ENCODE measurements around the gene EGR1.
A peak's percentile ranks its signal among the peaks of the same experiment; 100 is the strongest.

EGR1 gene

DNA sequence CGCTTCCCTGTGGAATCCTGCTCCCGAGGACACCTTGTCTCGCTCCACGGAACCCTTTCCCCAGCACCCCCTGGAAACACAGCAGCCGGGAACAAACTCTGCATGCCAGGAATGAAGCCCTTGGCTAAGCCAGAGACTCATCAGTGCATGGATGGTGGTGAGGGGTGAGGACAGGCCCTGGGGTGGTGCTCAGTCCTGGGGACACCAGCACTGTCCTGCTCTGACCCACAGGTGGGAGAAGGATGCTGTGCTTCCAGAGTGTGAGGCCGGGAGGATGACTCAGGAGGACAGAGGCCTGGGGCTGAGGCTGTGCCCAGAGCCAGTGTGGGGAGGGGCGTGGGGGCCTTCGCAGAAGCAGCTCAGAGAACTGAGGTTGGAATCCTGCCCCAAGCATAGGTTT, 11.2 kb upstream of the EGR1 start:
- no peak for DNase-seq

DNA sequence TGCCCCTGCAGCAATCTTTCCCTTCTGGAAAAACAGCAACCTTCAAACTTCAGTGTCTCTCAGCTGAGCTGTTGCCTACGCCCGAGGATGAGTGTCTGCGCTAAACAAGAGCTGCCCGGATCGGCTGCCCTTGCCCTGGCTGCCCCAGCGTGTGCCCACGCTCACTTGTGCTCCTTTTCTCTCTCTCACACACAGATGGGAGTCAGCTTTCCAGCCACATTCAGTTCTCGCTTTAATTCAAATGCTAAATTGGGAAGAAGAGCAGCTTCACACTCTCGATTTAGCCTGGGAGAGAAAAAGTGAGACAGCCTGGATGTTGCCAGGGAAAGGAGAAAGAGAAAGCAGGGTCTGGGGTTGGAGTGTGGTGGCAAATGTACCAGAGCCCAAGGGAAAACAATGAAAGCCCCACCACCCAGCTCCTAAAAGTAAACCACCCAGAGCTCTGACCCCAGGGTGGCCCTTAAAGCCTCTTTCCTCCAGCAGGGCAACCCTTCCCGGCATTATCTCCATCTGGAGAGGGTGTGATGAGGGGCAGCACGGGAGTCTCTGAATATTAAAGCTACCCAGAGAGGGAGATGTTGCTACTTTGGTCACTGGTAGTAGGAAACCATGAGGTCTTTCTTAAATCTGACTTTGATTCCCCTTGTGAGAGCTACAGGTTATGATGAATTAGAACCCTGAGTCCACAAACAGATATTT, 9.9 kb upstream of the EGR1 start:
- no peak for DNase-seq

DNA sequence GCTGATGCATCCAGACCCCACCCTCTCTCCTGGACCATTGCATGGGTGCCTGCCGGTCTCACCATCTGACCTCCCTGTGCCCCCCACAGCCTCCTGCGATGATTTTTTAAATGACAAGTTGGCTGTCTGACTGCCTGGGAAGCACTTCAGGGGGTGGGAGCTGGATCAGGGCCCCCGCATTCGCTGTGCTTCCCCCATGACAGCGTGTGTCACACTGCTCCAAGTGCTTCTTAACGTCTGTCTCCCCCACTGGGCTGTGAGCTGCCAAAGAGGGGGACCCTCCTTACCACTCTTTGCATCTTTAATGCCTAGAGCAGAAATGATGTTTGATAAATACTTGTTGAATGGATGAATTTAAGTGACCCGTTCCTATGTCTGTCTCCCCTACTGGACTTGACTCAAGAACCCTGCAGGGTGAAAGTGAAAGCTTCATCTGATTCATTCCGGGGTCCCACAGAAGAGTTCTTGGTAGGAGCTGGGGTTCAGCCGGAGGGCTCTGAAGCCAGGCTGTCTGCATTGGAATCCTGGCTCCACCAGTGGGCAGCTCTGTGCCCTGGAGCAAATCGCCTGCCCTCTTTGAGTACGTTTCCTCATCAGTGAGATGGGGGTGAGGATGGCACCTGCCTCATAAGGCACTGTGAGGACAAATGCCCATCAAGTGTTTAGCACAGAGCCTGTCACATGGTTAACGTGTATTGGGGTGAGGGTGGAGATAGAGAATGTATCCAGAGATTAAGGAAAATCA, 7.6 kb upstream of the EGR1 start:
- DNase-seq, result no peak

DNA sequence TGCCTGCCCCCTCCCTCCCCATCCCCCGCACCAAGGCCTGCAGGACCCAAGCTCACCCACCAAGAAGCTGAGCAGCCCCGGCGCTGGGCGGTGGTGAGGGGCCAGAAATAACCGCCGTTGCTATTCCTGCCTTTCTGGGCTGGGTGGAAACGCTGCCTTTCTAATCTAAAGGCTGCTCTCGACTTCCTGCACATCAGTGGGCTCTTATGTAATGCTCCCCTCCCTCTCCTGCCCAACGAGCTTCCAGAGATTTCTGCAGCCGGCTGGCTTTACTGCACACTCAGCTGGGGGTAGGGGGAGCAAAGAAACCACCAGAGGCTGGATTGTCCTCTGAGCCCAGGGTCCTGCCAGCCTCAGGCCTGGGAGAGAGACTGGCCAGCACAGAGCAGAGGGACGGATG, 6.9 kb upstream of the EGR1 start:
- DNase-seq, result no peak

DNA sequence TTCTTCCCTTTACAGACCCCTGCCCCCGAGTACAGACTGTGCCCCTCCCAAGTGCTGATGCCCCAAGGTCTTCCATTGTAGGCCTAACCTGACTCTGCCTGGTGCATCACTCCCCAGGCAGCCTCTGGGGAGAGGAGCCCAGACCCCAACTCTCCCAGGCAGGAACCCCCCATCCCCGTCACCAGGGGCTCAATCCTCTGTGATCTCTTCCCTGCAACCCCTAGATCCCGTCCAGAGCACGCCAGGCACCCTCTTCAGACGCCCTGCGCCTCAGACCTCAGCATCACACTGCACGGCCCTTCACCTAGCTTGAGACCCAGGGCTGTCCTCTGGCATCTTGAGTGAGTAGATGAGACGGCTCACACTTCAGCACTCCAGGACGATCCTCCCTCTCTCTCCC, 6.4 kb upstream of the EGR1 start:
- DNase-seq, result no peak

DNA sequence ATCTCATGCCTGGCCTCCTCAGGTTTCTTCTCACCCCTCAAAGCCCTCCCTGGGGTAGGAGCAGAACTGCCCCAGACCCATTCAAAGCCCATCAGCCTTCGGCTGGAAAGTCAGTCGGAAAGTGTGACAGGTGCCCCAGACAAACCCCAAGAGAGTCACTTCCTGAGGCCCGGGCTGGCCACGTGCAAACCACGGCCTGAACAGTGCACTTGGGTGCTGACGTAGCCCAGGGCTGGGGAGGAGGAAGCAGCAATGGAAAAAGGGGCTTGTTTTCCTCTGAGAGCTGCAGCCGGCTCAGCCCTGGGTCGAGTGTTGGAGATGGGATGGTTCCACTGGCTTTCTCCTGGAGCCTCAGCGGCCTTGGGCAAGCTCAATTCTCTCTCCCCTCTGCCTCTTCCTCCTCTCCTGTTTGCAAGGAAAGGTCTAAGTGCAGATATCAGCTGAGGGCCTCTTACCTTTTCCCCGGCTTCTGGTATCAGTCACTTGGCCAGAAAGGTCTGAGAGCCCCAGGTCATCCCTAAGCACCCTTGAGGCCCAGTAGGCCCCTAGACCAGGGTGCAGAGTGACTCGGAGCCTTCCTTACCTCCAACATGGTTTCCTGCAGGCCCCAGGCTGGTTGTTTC, 5.9 kb upstream of the EGR1 start:
- DNase-seq, result no peak

DNA sequence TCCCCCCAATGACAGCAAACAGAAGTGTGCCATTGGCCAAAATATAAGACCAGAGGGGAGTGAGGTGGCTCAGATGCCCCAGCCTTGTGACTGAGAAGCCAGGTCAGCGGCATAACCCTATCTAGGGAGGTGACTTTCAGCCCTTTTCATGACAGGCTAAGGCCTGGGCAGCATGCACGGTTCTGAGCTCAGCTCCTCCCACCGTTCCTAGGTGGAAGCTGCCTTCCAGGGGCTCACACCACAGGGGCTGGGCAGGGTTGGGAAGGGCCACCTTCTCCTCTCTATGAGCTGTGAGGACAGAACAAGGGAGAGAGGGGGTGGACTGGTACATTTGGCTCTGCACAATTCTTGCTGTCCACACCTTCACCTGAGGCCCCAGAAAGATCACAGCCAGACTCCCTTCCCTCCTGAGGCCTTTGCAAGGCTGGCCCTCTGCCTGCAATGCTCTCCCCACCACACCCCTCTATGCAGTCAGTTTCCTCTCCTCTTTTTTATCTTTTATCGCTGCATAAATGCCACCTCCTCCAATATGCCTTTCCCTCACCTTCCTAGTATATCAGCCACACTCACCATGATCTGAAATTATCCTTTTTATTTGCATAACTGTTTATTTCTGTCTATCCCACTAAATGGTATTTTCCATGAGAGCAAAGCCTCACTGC, 5.1 kb upstream of the EGR1 start:
- DNase-seq, result no peak

DNA sequence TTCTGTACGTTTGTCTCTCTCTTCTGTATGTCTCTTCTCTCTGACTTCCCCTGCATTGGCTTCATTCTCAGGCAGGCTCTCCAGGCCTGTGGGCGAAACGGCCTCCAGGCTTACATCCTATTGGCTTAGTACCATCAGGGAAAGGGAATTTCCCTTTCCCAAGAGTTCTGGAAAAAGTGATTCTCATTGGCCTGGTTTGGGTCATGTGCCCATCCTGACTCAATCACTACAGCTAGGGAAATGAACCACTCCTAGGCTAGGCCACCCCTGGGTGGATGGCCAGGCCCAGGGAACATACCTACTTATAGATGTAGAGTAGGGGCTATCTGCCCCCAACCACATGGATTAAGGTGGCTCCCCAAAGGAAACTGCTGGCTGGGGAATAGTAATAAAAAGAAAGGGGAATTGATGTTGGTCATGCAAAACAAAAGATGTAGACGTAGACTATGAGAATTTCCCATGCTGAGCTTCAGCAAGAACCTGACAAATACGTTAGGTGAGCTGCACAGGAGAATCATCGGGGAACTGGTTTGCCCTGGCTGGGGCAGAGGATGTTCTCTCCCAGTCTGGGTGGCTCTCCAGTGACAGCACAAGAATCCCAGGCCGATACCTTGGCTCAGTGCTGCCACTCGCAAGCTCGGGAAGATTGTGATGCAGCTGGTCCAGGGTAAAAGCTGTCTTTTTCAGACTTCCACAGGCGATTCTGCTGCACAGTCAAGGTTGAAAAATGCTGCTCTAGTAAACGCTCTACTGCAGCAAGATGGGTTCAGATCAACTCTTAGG, 3.7 kb upstream of the EGR1 start:
- DNase-seq, result no peak

DNA sequence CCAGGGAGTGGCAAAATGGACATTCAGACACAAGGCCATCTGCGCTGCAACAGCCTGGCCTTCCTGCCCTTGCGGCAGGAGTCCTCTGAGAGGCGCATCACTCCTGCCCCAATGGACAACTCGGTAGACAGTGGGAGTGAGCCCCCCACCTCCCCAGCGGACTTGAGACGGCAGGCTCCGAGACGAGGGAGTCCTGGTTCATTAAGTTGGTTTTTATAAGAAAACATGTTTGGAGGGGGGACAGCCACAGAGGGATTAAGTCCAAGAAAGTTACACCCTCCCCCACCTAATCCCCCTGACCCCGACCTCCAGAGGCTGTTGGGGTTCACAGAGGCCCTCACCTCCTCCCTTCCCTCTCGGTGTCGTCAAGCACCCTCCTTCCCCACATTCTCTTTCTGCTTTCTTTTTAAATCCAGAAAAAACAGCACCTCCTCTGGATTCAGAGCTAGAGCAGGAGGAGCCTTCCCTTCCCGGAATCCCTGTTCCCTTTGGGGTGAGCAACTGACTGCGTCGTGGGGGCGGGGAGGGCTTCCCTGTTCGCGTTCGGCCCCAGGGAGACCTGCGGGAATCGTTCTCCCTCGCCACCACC, 1.8 kb upstream of the EGR1 start:
- DNase-seq, result no peak

DNA sequence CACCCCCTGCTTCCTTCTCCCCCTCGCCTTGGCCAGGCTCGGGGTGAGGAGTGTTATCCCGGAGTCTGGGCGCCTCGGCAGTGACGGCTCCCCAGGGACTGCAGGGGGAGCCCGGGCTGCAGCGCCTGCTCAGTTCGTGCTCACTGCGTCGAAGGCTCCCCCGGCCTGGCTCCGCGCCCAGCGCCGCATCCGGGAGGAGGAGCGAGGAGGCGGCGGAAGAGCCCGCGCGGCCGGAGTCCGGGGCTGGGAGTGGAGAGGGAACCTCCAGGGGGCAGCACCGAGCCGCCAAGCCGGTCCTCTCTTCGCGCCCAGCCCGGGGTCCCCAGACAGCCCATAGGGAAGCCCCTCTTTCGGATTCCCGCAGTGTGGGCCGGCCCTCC, 1.3 kb upstream of the EGR1 start:
- DNase-seq, result no peak

DNA sequence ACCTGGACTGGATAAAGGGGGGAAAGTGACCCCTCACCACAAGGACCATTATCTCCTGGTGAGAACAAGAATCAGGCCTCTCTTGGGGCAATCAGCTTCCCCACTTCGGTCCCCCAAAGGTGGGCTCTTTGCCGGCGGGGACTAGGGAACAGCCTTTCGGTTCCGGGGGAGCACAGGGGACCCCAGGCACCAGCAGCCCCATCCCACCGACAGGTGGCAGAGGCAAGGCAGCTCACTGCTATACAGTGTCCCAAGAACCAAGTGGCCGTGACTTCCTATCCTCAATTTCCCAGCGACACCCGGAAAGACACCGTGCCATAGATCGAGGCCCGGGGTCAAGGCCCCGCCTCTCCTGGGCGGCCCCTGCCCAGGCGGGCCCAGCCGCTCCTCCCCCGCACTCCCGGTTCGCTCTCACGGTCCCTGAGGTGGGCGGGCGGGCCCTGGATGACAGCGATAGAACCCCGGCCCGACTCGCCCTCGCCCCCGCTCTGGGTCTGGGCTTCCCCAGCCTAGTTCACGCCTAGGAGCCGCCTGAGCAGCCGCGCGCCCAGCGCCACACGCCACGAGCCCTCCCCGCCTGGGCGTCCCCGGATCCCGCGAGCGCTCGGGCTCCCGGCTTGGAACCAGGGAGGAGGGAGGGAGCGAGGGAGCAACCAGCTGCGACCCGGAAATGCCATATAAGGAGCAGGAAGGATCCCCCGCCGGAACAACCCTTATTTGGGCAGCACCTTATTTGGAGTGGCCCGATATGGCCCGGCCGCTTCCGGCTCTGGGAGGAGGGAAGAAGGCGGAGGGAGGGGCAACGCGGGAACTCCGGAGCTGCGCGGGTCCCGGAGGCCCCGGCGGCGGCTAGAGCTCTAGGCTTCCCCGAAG, 655 bp upstream of the EGR1 start:
- DNase-seq, result peak; percentile 78

DNA sequence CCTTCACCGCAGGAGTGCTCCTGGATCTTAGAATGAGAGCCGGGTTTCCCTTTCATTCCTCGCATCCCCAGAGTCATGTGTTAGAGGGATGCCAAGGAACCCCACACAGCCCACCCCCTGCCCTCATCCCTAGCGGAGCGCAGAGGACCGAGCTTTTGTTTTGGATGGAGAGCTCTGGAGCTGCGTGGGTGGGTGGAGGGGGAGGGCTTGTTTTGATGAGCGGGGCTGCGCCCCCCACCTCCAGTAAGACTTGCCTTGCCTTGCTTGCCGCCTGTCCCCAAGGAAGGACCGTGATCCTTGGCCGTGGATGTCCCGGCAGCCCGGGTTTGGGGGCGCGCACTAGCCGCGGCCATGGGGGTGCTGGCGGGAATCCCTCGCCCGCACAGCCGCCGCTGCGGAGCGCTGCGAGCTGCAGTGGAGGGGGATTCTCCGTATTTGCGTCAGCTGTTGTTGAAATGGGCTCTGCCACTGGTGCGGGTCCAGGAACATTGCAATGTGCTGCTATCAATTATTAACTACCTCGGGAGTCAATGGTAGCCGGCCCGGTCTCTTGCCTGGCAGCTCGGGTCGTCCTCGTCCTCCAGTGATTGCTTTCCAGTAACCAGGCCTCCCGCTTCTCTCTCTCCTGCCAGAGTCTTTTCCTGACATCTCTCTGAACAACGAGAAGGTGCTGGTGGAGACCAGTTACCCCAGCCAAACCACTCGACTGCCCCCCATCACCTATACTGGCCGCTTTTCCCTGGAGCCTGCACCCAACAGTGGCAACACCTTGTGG, 1.0 kb downstream of the EGR1 start:
- no peak for DNase-seq

DNA sequence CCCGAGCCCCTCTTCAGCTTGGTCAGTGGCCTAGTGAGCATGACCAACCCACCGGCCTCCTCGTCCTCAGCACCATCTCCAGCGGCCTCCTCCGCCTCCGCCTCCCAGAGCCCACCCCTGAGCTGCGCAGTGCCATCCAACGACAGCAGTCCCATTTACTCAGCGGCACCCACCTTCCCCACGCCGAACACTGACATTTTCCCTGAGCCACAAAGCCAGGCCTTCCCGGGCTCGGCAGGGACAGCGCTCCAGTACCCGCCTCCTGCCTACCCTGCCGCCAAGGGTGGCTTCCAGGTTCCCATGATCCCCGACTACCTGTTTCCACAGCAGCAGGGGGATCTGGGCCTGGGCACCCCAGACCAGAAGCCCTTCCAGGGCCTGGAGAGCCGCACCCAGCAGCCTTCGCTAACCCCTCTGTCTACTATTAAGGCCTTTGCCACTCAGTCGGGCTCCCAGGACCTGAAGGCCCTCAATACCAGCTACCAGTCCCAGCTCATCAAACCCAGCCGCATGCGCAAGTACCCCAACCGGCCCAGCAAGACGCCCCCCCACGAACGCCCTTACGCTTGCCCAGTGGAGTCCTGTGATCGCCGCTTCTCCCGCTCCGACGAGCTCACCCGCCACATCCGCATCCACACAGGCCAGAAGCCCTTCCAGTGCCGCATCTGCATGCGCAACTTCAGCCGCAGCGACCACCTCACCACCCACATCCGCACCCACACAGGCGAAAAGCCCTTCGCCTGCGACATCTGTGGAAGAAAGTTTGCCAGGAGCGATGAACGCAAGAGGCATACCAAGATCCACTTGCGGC, 1.8 kb downstream of the EGR1 start:
- no peak for DNase-seq

DNA sequence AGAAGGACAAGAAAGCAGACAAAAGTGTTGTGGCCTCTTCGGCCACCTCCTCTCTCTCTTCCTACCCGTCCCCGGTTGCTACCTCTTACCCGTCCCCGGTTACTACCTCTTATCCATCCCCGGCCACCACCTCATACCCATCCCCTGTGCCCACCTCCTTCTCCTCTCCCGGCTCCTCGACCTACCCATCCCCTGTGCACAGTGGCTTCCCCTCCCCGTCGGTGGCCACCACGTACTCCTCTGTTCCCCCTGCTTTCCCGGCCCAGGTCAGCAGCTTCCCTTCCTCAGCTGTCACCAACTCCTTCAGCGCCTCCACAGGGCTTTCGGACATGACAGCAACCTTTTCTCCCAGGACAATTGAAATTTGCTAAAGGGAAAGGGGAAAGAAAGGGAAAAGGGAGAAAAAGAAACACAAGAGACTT, 2.4 kb downstream of the EGR1 start:
- no peak for DNase-seq

DNA sequence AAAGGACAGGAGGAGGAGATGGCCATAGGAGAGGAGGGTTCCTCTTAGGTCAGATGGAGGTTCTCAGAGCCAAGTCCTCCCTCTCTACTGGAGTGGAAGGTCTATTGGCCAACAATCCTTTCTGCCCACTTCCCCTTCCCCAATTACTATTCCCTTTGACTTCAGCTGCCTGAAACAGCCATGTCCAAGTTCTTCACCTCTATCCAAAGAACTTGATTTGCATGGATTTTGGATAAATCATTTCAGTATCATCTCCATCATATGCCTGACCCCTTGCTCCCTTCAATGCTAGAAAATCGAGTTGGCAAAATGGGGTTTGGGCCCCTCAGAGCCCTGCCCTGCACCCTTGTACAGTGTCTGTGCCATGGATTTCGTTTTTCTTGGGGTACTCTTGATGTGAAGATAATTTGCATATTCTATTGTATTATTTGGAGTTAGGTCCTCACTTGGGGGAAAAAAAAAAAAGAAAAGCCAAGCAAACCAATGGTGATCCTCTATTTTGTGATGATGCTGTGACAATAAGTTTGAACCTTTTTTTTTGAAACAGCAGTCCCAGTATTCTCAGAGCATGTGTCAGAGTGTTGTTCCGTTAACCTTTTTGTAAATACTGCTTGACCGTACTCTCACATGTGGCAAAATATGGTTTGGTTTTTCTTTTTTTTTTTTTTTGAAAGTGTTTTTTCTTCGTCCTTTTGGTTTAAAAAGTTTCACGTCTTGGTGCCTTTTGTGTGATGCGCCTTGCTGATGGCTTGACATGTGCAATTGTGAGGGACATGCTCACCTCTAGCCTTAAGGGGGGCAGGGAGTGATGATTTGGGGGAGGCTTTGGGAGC, 3.1 kb downstream of the EGR1 start:
- no peak for DNase-seq

DNA sequence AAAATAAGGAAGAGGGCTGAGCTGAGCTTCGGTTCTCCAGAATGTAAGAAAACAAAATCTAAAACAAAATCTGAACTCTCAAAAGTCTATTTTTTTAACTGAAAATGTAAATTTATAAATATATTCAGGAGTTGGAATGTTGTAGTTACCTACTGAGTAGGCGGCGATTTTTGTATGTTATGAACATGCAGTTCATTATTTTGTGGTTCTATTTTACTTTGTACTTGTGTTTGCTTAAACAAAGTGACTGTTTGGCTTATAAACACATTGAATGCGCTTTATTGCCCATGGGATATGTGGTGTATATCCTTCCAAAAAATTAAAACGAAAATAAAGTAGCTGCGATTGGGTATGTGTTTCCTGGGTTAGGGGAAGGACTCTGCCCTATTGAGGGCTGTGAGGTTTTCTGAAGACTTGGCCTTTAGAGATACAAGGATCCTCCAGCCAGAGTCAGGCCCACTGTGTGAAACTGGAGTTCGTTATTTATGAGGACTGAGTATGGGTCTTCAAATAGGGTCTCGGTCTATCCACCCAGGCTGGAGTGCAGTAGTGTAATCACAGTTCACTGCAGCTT, 3.8 kb downstream of the EGR1 start:
- DNase-seq, result no peak

DNA sequence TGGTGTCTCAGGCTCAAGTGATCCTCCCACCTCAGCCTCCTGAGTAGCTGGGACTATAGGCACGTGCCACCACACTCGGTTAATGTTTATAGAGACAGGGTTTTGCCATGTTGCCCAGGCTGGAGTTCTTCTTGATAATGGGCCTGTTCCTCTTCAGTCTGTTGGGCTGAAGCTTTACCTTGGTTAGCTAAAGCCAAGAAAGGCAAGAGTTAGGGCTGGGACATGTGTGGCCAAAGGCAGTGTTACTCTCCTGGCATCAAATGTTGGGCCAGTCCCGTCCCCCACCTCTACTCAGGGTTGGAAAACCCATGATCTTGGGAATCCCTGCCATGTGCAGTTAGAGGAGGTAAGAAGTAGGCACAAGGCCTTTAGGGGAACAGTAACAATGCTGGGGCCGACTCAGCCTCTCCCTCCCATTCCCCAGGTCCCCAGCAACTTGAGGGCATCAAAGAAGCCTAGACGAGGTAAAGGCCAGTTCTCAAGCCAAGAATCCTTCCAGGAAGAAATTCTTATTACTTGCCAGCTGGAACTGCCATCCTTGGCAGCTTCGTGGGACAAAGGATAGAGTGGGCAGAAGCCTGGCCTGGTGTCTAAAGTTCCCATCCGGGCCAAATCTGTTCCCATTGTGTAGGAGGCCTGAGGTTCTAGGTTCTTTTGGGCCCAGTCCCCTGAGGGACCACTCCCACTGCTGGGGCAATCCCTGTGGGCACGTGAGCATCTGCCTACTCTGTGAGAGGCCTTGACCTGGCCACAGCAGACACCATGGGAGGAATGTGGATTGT, 4.5 kb downstream of the EGR1 start:
- no peak for DNase-seq
